Choroid plexus epithelial cell (primary cell): Measurements from ENCODE around the gene ARGLU1.

Source experiments
- DNase-seq: peaks from one replicate; pipeline ENCODE4 v3.0.0-alpha.2; 2010; ENCODE audit warnings: low read depth
- H3K4me3 ChIP-seq: 2 replicates; pipeline ENCODE4 v1.5.1; 2011; ENCODE audit warnings: low read depth, mild to moderate bottlenecking, control low read depth, low read length, moderate library complexity
- CTCF ChIP-seq: conservative IDR thresholded peaks from 2 replicates; pipeline ENCODE4 v1.5.1; 2011; ENCODE audit warnings: low read depth, mild to moderate bottlenecking, control low read depth, inconsistent platforms, low read length, moderate library complexity

The ARGLU1 gene

GRCh38 chr13:106520251-106521054, 47.5 kb downstream of the ARGLU1 start:
- DNase-seq = peak; percentile 76
- no peak overlapping the region for H3K4me3 ChIP-seq
- TF ChIP-seq CTCF = peak; percentile 59

DNA sequence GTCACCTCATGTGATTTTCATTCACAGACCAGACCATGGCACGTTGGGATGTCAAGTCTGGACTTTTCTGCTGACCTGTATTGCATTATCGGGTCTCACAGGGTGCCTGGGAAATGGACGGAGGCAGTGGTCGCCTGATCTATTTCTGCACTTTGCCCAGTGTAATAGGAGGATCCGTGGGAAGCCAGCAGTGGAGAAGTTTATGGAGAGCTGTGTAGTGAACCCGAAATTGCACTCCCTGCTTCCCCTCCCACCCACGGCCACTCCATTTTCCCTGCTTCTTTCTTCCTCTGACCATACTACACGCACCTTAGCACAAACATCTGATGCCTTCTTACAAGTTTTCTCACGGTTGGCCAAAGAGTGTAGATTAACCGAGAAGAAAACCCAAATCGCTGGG, 49.4 kb downstream of the ARGLU1 start:
- no peak for TF ChIP-seq CTCF
- no peak for DNase-seq
- H3K4me3 ChIP-seq = no peak overlapping the region

DNA sequence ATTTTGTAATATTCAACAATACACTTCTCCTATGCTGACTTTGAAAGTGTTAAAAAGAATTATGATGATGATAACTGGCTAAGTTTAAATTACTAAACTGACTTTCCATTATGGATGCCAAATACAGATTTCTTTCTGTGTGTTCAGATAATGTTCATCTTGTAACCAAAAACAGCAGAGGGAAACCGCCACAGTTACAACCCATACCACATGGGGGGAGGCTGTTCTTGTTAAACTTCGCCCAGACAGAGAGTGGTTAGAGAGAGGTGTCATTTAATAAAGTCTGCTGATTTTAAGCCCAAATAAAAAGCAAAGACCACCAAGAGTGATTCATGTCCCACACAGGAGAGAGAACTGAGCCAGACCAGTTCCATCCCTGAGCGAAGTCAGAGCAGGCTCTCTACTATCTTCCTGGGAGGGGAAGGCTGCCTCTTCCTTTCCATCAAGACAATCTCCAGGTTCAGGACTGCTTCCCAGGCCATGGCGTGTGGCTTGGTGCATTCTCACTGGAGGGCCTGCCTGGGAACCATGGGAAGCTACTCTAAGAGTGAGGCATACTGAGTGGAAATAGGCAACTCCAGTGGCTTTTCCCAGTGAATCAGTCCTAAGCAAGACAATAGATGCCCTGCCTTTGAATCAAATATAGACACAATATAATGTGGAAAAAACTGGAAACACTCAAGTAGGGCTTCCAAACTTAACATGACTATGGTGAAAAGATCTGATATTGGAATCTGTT, 50.7 kb downstream of the ARGLU1 start:
- no peak overlapping the region for H3K4me3 ChIP-seq
- TF ChIP-seq CTCF = no peak
- no peak for DNase-seq

DNA sequence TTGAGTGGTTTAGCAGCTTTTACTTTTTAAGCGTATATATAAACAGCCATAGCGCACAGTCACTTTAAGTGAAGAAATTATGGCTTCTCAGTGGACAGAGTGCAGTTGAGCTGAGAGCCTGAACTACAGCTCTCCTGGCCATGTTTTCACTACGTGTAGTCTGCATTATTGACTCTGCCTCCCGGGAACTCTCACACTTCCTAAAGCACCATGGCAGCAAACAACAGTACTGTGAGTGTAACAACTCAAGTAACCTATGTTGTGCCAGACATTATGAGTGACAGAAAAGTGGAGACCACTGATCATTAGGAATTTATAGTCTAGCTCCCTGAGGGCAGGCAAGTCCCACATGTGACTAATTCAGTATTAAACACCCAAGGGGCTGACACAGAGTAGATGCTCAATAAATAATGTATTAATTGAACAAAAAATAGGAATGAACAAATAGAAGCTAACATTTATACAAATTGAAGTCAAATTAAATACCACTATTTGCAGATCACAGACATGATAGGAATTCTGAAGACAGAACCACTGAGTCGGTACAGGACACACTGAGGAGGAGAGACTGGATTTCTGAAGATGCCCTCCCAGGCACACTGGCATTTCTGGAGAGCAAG, 52.2 kb downstream of the ARGLU1 start:
- no peak for TF ChIP-seq CTCF
- no peak for DNase-seq
- H3K4me3 ChIP-seq = no peak overlapping the region

DNA sequence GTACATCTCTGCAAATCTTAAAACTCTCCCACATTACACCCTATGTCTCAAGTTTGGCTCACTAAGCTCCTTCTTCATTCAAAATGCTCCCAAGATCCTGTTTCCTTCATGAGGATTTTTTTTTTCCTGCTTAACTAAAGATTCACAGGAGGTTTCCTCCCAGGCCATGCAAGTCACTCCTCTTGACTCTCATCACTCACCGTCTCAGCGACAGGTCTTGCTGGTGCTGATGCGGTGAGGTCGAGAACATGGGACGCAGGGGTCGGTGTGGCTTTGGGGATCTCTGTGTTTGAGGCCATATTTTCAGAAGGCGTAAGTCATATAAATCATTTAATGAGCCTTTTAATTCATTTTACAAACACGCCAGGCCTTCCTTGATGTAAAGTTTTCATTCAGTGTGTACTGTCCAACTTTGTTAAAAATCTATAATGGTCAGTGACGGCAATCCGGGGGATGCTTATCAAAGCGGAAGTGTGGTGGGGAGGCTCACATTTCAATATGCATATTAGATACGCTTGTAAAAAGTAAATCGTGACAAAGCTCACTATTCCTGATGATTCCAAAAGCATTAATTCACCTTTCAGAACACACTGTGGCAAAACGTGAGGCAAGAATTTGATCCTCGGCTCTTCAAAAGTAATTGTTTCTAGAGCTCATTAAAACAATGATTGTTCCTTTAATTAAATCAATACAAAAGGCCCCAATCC, 52.9 kb downstream of the ARGLU1 start:
- H3K4me3 ChIP-seq = no peak overlapping the region

More for the DNA sequence above, 52.9 kb downstream of the ARGLU1 start:
- no peak for TF ChIP-seq CTCF
- no peak for DNase-seq
